GM23338 (cell line): Measurements from ENCODE around the gene ATAD5. TPM values are rescaled to one million over a fixed set of nuclear protein-coding genes. Genes with fewer than 3 reads are reported as not detected.

Experiments used
- ATAC-seq: fragments of 200-7000 bp; cut with Tn5 transposase; 3 replicates; pipeline ENCODE4 v1.9.1; 2020
- DNase-seq: peaks from one replicate; pipeline ENCODE4 v3.0.0-alpha.2; 2015; ENCODE audit warnings: low spot score
- H2AFZ ChIP-seq: fragments of 200-600 bp; sonication (generic); 2 replicates; pipeline ENCODE4 v1.8.0; 2016; ENCODE audit warnings: antibody characterized with exemption, mild to moderate bottlenecking, moderate library complexity
- H3F3A ChIP-seq: fragments of 200-600 bp; sonication (generic); replicated peaks from 2 replicates; pipeline ENCODE4 v1.8.0; 2017; ENCODE audit warnings: antibody characterized with exemption, mixed run types, low read depth
- H3K27ac ChIP-seq: fragments of 200-600 bp; sonication (generic); 2 replicates; pipeline ENCODE4 v1.6.1; 2016; ENCODE audit warnings: low read depth
- H3K27me3 ChIP-seq: fragments of 200-600 bp; sonication (generic); 2 replicates; pipeline ENCODE4 v1.8.0; 2016; ENCODE audit warnings: mild to moderate bottlenecking, mixed run types, moderate library complexity; ENCODE audit not compliant: insufficient read depth
- H3K36me3 ChIP-seq: fragments of 200-600 bp; sonication (generic); 2 replicates; pipeline ENCODE4 v1.8.0; 2016; ENCODE audit warnings: mild to moderate bottlenecking; ENCODE audit not compliant: insufficient read depth
- H3K4me1 ChIP-seq: fragments of 200-600 bp; sonication (generic); 2 replicates; pipeline ENCODE4 v1.8.0; 2016; ENCODE audit warnings: mild to moderate bottlenecking, moderate library complexity; ENCODE audit not compliant: insufficient read depth
- H3K4me2 ChIP-seq: fragments of 200-600 bp; sonication (generic); 2 replicates; pipeline ENCODE4 v1.7.1; 2017; ENCODE audit warnings: mixed run types
- H3K4me3 ChIP-seq: fragments of 200-600 bp; sonication (generic); 2 replicates; pipeline ENCODE4 v1.6.1; 2016; ENCODE audit warnings: mixed run types
- H3K79me2 ChIP-seq: fragments of 200-600 bp; sonication (generic); replicated peaks from 2 replicates; pipeline ENCODE4 v1.8.0; 2017; ENCODE audit warnings: mild to moderate bottlenecking; ENCODE audit not compliant: insufficient read depth
- H3K9me2 ChIP-seq: fragments of 200-600 bp; sonication (generic); 2 replicates; pipeline ENCODE4 v1.8.0; 2017; ENCODE audit not compliant: insufficient read depth
- H4K20me1 ChIP-seq: fragments of 200-600 bp; sonication (generic); replicated peaks from 2 replicates; pipeline ENCODE4 v1.8.0; 2017; ENCODE audit warnings: mild to moderate bottlenecking; ENCODE audit not compliant: insufficient read depth
- H3K27ac Mint-ChIP-seq: 2 replicates; pipeline ENCODE4 v1.8.0; 2020; ENCODE audit warnings: inconsistent platforms, mild to moderate bottlenecking, moderate library complexity, mixed read lengths
- H3K27me3 Mint-ChIP-seq: 3 replicates; pipeline ENCODE4 v1.8.0; 2022; ENCODE audit warnings: low read depth, mild to moderate bottlenecking, moderate library complexity, mixed read lengths, inconsistent platforms; ENCODE audit not compliant: insufficient read depth, poor library complexity
- H3K36me3 Mint-ChIP-seq: 3 replicates; pipeline ENCODE4 v1.8.0; 2021; ENCODE audit warnings: low read depth, mild to moderate bottlenecking, inconsistent platforms, moderate library complexity, mixed read lengths
- H3K4me1 Mint-ChIP-seq: 3 replicates; pipeline ENCODE4 v1.8.0; 2020; ENCODE audit warnings: mild to moderate bottlenecking, inconsistent platforms, mixed read lengths
- H3K4me3 Mint-ChIP-seq: 3 replicates; pipeline ENCODE4 v1.8.0; 2021; ENCODE audit warnings: moderate library complexity, mild to moderate bottlenecking, inconsistent platforms, mixed read lengths
- H3K9me3 Mint-ChIP-seq: 3 replicates; pipeline ENCODE4 v1.8.0; 2020; ENCODE audit warnings: moderate library complexity, mild to moderate bottlenecking, inconsistent platforms, mixed read lengths
- CREB1 ChIP-seq: fragments of 250-450 bp; sonication (Bioruptor Pico); IDR thresholded peaks from 2 replicates; pipeline ENCODE4 v1.5.0; 2020; ENCODE audit warnings: low read depth, mild to moderate bottlenecking, moderate library complexity
- CTCF ChIP-seq, 2 experiments: fragments of 200-600 bp in 1 of 2; sonication (generic) in 1 of 2; conservative IDR thresholded peaks; 2 replicates each; pipeline versions ENCODE4 v1.5.1 to v1.6.1; 2016 to 2017; ENCODE audit warnings: antibody characterized with exemption in 2 of 2, low read depth in 2 of 2, mild to moderate bottlenecking in 2 of 2, moderate library complexity in 1 of 2
- ETS1 ChIP-seq: IDR thresholded peaks from 2 replicates; pipeline ENCODE4 v1.6.1; 2016; ENCODE audit warnings: antibody characterized with exemption
- EZH2 ChIP-seq: fragments of 200-600 bp; sonication (generic); IDR thresholded peaks from one replicate; pipeline ENCODE4 v1.8.0; 2017; ENCODE audit warnings: antibody characterized with exemption, mild to moderate bottlenecking, low read depth; ENCODE audit not compliant: unreplicated experiment
- EZH2phosphoT487 ChIP-seq: fragments of 200-600 bp; sonication (generic); IDR thresholded peaks from one replicate; pipeline ENCODE4 v1.8.1; 2018; ENCODE audit warnings: antibody characterized with exemption; ENCODE audit not compliant: unreplicated experiment
- JUNB ChIP-seq: IDR thresholded peaks from one replicate; pipeline ENCODE4 v1.6.1; 2016; ENCODE audit warnings: antibody characterized with exemption; ENCODE audit not compliant: unreplicated experiment
- NANOG ChIP-seq: IDR thresholded peaks from 2 replicates; pipeline ENCODE4 v1.6.1; 2016; ENCODE audit warnings: antibody characterized with exemption, borderline replicate concordance
- POLR2AphosphoS5 ChIP-seq: IDR thresholded peaks from 2 replicates; pipeline ENCODE4 v1.6.1; 2016; ENCODE audit warnings: antibody characterized with exemption, low read depth
- REST ChIP-seq: IDR thresholded peaks from one replicate; pipeline ENCODE4 v1.6.1; 2018; ENCODE audit warnings: antibody characterized with exemption; ENCODE audit not compliant: unreplicated experiment
- STAT1 ChIP-seq: IDR thresholded peaks from one replicate; pipeline ENCODE4 v1.6.1; 2016; ENCODE audit warnings: antibody characterized with exemption; ENCODE audit not compliant: unreplicated experiment
- ZNF331 ChIP-seq: fragments of 250-450 bp; sonication (Bioruptor Pico); IDR thresholded peaks from 2 replicates; pipeline ENCODE4 v1.5.0; 2020; ENCODE audit warnings: low read depth, mild to moderate bottlenecking, moderate library complexity
- polyA plus RNA-seq: library from polyadenylated mRNA; unstranded; fragments of >200 nt; fragmentation: Nextera tagmentation; extraction: Ambion mirVana; gene quantifications from 2 replicates; pipeline ENCODE4 v1.2.1, GENCODE V29; 2016
- total RNA-seq: library from RNA; depleted of rRNA; stranded (reverse); fragments of >200 nt; shearing (Covaris generic); gene quantifications from 2 replicates; pipeline ENCODE4 v1.2.3, GENCODE V29; 2014

ATAD5 gene
- total and polyA plus RNA-seq, 2 experiments from 2014 or later, result 24.2 to 30.9 TPM

- no peak for ATAC-seq
- no peaks in the 10 kb centered on the region for H4K20me1 ChIP-seq
Measured at GRCh38 chr17:30927756-30928155, 96.0 kb downstream of the ATAD5 start.

More at GRCh38 chr17:30927756-30928155, 96.0 kb downstream of the ATAD5 start:
- H3K36me3 ChIP-seq, result no peaks in the 10 kb centered on the region
- Mint-ChIP-seq H3K4me1 (0 out of 3 replicates have a peak, but pooled peaks cover 2% of the 10 kb centered on the region), H3K27me3 (peaks cover 27% of the 10 kb centered on the region), H3K27ac (no peak overlapping the region), H3K4me3 (no peak overlapping the region), H3K9me3 (no peaks in the 10 kb centered on the region), H3K36me3 (no peaks in the 10 kb centered on the region)
- no peak overlapping the region for H3K4me3 ChIP-seq
- H3K27ac ChIP-seq, result no peak overlapping the region
- DNase-seq, result no peak
- no peak for TF ChIP-seq JUNB
- TF ChIP-seq ETS1, result no peak
- TF ChIP-seq REST, result no peak
- TF ChIP-seq POLR2AphosphoS5, result no peak
- no peak for TF ChIP-seq NANOG
- TF ChIP-seq EZH2phosphoT487, result no peak
- TF ChIP-seq ZNF331 (CRISPR knock-in tag), result no peak
- no peak for TF ChIP-seq STAT1
- no peak for TF ChIP-seq EZH2
- no peak for TF ChIP-seq CREB1
- no peak for TF ChIP-seq CTCF (conservative IDR thresholded peaks at IDR 0.05; ENCODE audit: low read depth in 2 of 2)
- H3K79me2 ChIP-seq, result no peaks in the 10 kb centered on the region
- 0 out of 2 replicates have a peak, but pooled peaks cover 2% of the 10 kb centered on the region for H3K9me2 ChIP-seq
- no peak overlapping the region for H2AFZ ChIP-seq
- H3K4me1 ChIP-seq, result no peaks in the 10 kb centered on the region
- no peaks in the 10 kb centered on the region for H3F3A ChIP-seq
- H3K27me3 ChIP-seq, result peaks cover 21% of the 10 kb centered on the region
- no peak overlapping the region for H3K4me2 ChIP-seq
